ENCODE results near the gene EPHA6.

EPHA6 gene

GRCh38 chr3:97692831-97693230 lies 878.4 kb downstream of the EPHA6 start:
- no peak overlapping the region for H3K4me3 ChIP-seq (ENCODE audit: insufficient read depth in 1 of 2, low read depth in 1 of 2, low read length in 2 of 2)
- H3K4me2 ChIP-seq (ENCODE audit: low read length, poor library complexity, severe bottlenecking): no peak overlapping the region
- H3K18ac ChIP-seq (ENCODE audit: low read depth in 1 of 2, low read length in 2 of 2): no peak overlapping the region
- H3K23ac ChIP-seq (ENCODE audit: low read length in 2 of 2): no peak overlapping the region
- DNase-seq: no peak
- H3K14ac ChIP-seq (ENCODE audit: low read length in 2 of 2): no peak overlapping the region
- no peaks in the 10 kb centered on the region for H3K36me3 ChIP-seq (ENCODE audit: control insufficient read depth in 1 of 2, insufficient read depth in 2 of 2, low read depth in 1 of 2, low read length in 2 of 2)
- H3K27me3 ChIP-seq (ENCODE audit: control insufficient read depth in 1 of 2, insufficient read depth in 1 of 2, low read length in 2 of 2): no peaks in the 10 kb centered on the region
- no peaks in the 10 kb centered on the region for H3K9me3 ChIP-seq (ENCODE audit: control insufficient read depth, low read length)
- H2BK15ac ChIP-seq (ENCODE audit: low read depth, poor library complexity, severe bottlenecking): no peak overlapping the region
- H3K79me1 ChIP-seq (replicated peaks; ENCODE audit: low read length, poor library complexity, severe bottlenecking): no peaks in the 10 kb centered on the region
- H3K27ac ChIP-seq (ENCODE audit: low read length, poor library complexity, severe bottlenecking): no peak overlapping the region
- no peak overlapping the region for H4K8ac ChIP-seq (ENCODE audit: low read length)
- no peaks in the 10 kb centered on the region for H3K4me1 ChIP-seq (ENCODE audit: control insufficient read depth, insufficient read depth, low read depth, low read length)
- H2AFZ ChIP-seq (ENCODE audit: low read depth, low read length): no peak overlapping the region
- H2BK120ac ChIP-seq (ENCODE audit: low read depth, low read length): no peak overlapping the region
- no peak overlapping the region for H3K4ac ChIP-seq (ENCODE audit: low read depth in 1 of 2, low read length in 2 of 2)
- no peak overlapping the region for H4K91ac ChIP-seq (ENCODE audit: low read length)
- H2BK5ac ChIP-seq (ENCODE audit: low read depth, low read length, poor library complexity, severe bottlenecking): no peak overlapping the region
- no peak overlapping the region for H2AK5ac ChIP-seq (ENCODE audit: low read length, severe bottlenecking)
- no peak overlapping the region for H3K9ac ChIP-seq (ENCODE audit: low read length)
- no peak overlapping the region for H2BK12ac ChIP-seq (ENCODE audit: low read length in 2 of 2)
- WGBS: 61% methylated on average over 2 of the region's 2 CpGs

GRCh38 chr3:97694876-97695275 lies 880.5 kb downstream of the EPHA6 start:
- Histone ChIP-seq H2AK5ac (ENCODE audit: low read length, severe bottlenecking) (no peak overlapping the region), H2BK12ac (ENCODE audit: low read length in 2 of 2) (no peak overlapping the region), H3K4me3 (ENCODE audit: insufficient read depth in 1 of 2, low read depth in 1 of 2, low read length in 2 of 2) (no peak overlapping the region), H3K79me1 (replicated peaks; ENCODE audit: low read length, poor library complexity, severe bottlenecking) (no peaks in the 10 kb centered on the region), H2BK120ac (ENCODE audit: low read depth, low read length) (no peak overlapping the region), H3K27me3 (ENCODE audit: control insufficient read depth in 1 of 2, insufficient read depth in 1 of 2, low read length in 2 of 2) (no peaks in the 10 kb centered on the region), H3K18ac (ENCODE audit: low read depth in 1 of 2, low read length in 2 of 2) (no peak overlapping the region), H3K4me2 (ENCODE audit: low read length, poor library complexity, severe bottlenecking) (no peak overlapping the region), H3K9ac (ENCODE audit: low read length) (no peak overlapping the region), H2BK5ac (ENCODE audit: low read depth, low read length, poor library complexity, severe bottlenecking) (no peak overlapping the region), H3K23ac (ENCODE audit: low read length in 2 of 2) (no peak overlapping the region), H4K8ac (ENCODE audit: low read length) (no peak overlapping the region), H2AFZ (ENCODE audit: low read depth, low read length) (no peak overlapping the region), H4K91ac (ENCODE audit: low read length) (no peak overlapping the region), H3K9me3 (ENCODE audit: control insufficient read depth, low read length) (no peaks in the 10 kb centered on the region), H3K4me1 (ENCODE audit: control insufficient read depth, insufficient read depth, low read depth, low read length) (no peaks in the 10 kb centered on the region), H3K14ac (ENCODE audit: low read length in 2 of 2) (no peak overlapping the region), H3K27ac (ENCODE audit: low read length, poor library complexity, severe bottlenecking) (no peak overlapping the region), H3K4ac (ENCODE audit: low read depth in 1 of 2, low read length in 2 of 2) (no peak overlapping the region), H3K36me3 (ENCODE audit: control insufficient read depth in 1 of 2, insufficient read depth in 2 of 2, low read depth in 1 of 2, low read length in 2 of 2) (no peaks in the 10 kb centered on the region), H2BK15ac (ENCODE audit: low read depth, poor library complexity, severe bottlenecking) (no peak overlapping the region)
- DNase-seq: no peak
- WGBS: no CpG with 5 or more reads among the region's 1 CpG

- Histone ChIP-seq H3K23ac (ENCODE audit: low read length in 2 of 2) (no peak overlapping the region), H3K4ac (ENCODE audit: low read depth in 1 of 2, low read length in 2 of 2) (no peak overlapping the region), H2AFZ (ENCODE audit: low read depth, low read length) (no peak overlapping the region), H4K91ac (ENCODE audit: low read length) (no peak overlapping the region), H3K36me3 (ENCODE audit: control insufficient read depth in 1 of 2, insufficient read depth in 2 of 2, low read depth in 1 of 2, low read length in 2 of 2) (no peaks in the 10 kb centered on the region), H2AK5ac (ENCODE audit: low read length, severe bottlenecking) (no peak overlapping the region), H3K79me1 (replicated peaks; ENCODE audit: low read length, poor library complexity, severe bottlenecking) (no peaks in the 10 kb centered on the region), H3K27ac (ENCODE audit: low read length, poor library complexity, severe bottlenecking) (no peak overlapping the region), H3K9ac (ENCODE audit: low read length) (no peak overlapping the region), H3K14ac (ENCODE audit: low read length in 2 of 2) (no peak overlapping the region), H3K18ac (ENCODE audit: low read depth in 1 of 2, low read length in 2 of 2) (no peak overlapping the region), H2BK15ac (ENCODE audit: low read depth, poor library complexity, severe bottlenecking) (no peak overlapping the region), H3K9me3 (ENCODE audit: control insufficient read depth, low read length) (no peaks in the 10 kb centered on the region), H2BK120ac (ENCODE audit: low read depth, low read length) (no peak overlapping the region), H4K8ac (ENCODE audit: low read length) (no peak overlapping the region), H2BK5ac (ENCODE audit: low read depth, low read length, poor library complexity, severe bottlenecking) (no peak overlapping the region), H3K27me3 (ENCODE audit: control insufficient read depth in 1 of 2, insufficient read depth in 1 of 2, low read length in 2 of 2) (no peaks in the 10 kb centered on the region), H3K4me3 (ENCODE audit: insufficient read depth in 1 of 2, low read depth in 1 of 2, low read length in 2 of 2) (no peak overlapping the region), H3K4me2 (ENCODE audit: low read length, poor library complexity, severe bottlenecking) (no peak overlapping the region), H2BK12ac (ENCODE audit: low read length in 2 of 2) (no peak overlapping the region), H3K4me1 (ENCODE audit: control insufficient read depth, insufficient read depth, low read depth, low read length) (no peaks in the 10 kb centered on the region)
- WGBS: 100% methylated on average over 1 of the region's 5 CpGs
- no peak for DNase-seq
These were observed 884.3 kb downstream of the EPHA6 start for GRCh38 chr3:97698691-97699090.

GRCh38 chr3:97699889-97700288 lies 885.5 kb downstream of the EPHA6 start:
- Histone ChIP-seq H2BK15ac (ENCODE audit: low read depth, poor library complexity, severe bottlenecking) (no peak overlapping the region), H3K9ac (ENCODE audit: low read length) (no peak overlapping the region), H4K8ac (ENCODE audit: low read length) (no peak overlapping the region), H3K18ac (ENCODE audit: low read depth in 1 of 2, low read length in 2 of 2) (no peak overlapping the region), H2BK5ac (ENCODE audit: low read depth, low read length, poor library complexity, severe bottlenecking) (no peak overlapping the region), H2AK5ac (ENCODE audit: low read length, severe bottlenecking) (no peak overlapping the region), H3K14ac (ENCODE audit: low read length in 2 of 2) (no peak overlapping the region), H3K23ac (ENCODE audit: low read length in 2 of 2) (no peak overlapping the region), H2BK12ac (ENCODE audit: low read length in 2 of 2) (no peak overlapping the region), H3K4me3 (ENCODE audit: insufficient read depth in 1 of 2, low read depth in 1 of 2, low read length in 2 of 2) (no peak overlapping the region), H3K27ac (ENCODE audit: low read length, poor library complexity, severe bottlenecking) (no peak overlapping the region), H3K36me3 (ENCODE audit: control insufficient read depth in 1 of 2, insufficient read depth in 2 of 2, low read depth in 1 of 2, low read length in 2 of 2) (no peaks in the 10 kb centered on the region), H2BK120ac (ENCODE audit: low read depth, low read length) (no peak overlapping the region), H3K4me2 (ENCODE audit: low read length, poor library complexity, severe bottlenecking) (no peak overlapping the region), H4K91ac (ENCODE audit: low read length) (no peak overlapping the region), H3K4me1 (ENCODE audit: control insufficient read depth, insufficient read depth, low read depth, low read length) (no peaks in the 10 kb centered on the region), H2AFZ (ENCODE audit: low read depth, low read length) (no peak overlapping the region), H3K9me3 (ENCODE audit: control insufficient read depth, low read length) (no peaks in the 10 kb centered on the region), H3K27me3 (ENCODE audit: control insufficient read depth in 1 of 2, insufficient read depth in 1 of 2, low read length in 2 of 2) (no peaks in the 10 kb centered on the region), H3K4ac (ENCODE audit: low read depth in 1 of 2, low read length in 2 of 2) (no peak overlapping the region), H3K79me1 (replicated peaks; ENCODE audit: low read length, poor library complexity, severe bottlenecking) (no peaks in the 10 kb centered on the region)
- DNase-seq: no peak
- WGBS: 100% methylated on average over 2 of the region's 2 CpGs
